HepG2 (cell line): ENCODE results near the gene SLC9A8. TPM values are rescaled to one million over a fixed set of nuclear protein-coding genes. Genes with fewer than 3 reads are reported as not detected.
A peak's percentile ranks its signal among the peaks of the same experiment; 100 is the strongest.

Source experiments
- ATAC-seq: fragments of 200-7000 bp; cut with Tn5 transposase; 3 replicates; pipeline ENCODE4 v1.9.1; 2020; ENCODE audit warnings: mild to moderate bottlenecking, moderate library complexity
- BruUV-seq: library from RNA; stranded (reverse); fragments of 400-500 nt; replicated peaks from 2 replicates; lab custom pipeline; 2021; lab: Mats Ljungman, UMichigan
- CTCF ChIA-PET: fragments of 300-600 bp; formaldehyde crosslinking; extraction: SDS; loops from one replicate; lab custom pipeline; 2021; ENCODE audit warnings: low total read pairs, inconsistent platforms, low intra/inter-chr PET ratio; lab: Yijun Ruan, JAX
- POLR2A ChIA-PET: fragments of 350-600 bp; sonication (Branson Sonifier 250); formaldehyde crosslinking; loops from one replicate; lab custom pipeline; 2020; ENCODE audit warnings: antibody characterized with exemption, inconsistent platforms; lab: Yijun Ruan, JAX
- DNase-seq: peaks from one replicate; pipeline ENCODE4 v3.0.0-alpha.2; 2015; ENCODE audit warnings: low spot score
- FAIRE-seq: peaks from 3 replicates; lab custom pipeline; 2011; peaks lifted over from hg19 to GRCh38; lab: Jason Lieb, UNC
- H2AFZ ChIP-seq: one replicate; pipeline ENCODE4 v1.6.1; 2011; ENCODE audit warnings: low read length, inconsistent platforms
- H3K27ac ChIP-seq: fragments of 300-600 bp; 3 replicates; pipeline ENCODE4 v1.8.0; 2011; ENCODE audit warnings: mixed run types, mild to moderate bottlenecking, mixed read lengths, low read length, inconsistent platforms; ENCODE audit not compliant: insufficient read depth; ENCODE audit errors: extremely low read length
- H3K27me3 ChIP-seq, 2 experiments: fragments of 200-600 bp in 1 of 2; 2 replicates in 1 of 2; 3 replicates in 1 of 2; pipeline versions ENCODE4 v1.6.0 to v1.8.0; 2011; ENCODE audit warnings: low read length in 2 of 2, mild to moderate bottlenecking in 2 of 2, moderate library complexity in 2 of 2, inconsistent platforms in 1 of 2; ENCODE audit not compliant: insufficient read depth in 2 of 2, control insufficient read depth in 1 of 2
- H3K36me3 ChIP-seq, 2 experiments: fragments of 200-600 bp in 1 of 2; replicated peaks in 1 of 2; 2 replicates in 1 of 2; 3 replicates in 1 of 2; pipeline versions ENCODE4 v1.5.1 to v1.8.0; 2011; ENCODE audit warnings: low read length in 2 of 2, inconsistent platforms in 1 of 2; ENCODE audit not compliant: insufficient read depth in 2 of 2, control insufficient read depth in 1 of 2
- H3K4me1 ChIP-seq: 2 replicates; pipeline ENCODE4 v1.5.1; 2012; ENCODE audit warnings: low read length, inconsistent platforms; ENCODE audit not compliant: insufficient read depth
- H3K4me2 ChIP-seq: 2 replicates; pipeline ENCODE4 v1.6.0; 2011; ENCODE audit warnings: low read depth, low read length, inconsistent platforms
- H3K4me3 ChIP-seq, 3 experiments: fragments of 200-600 bp in 1 of 3; sonication (generic), shearing (Covaris generic) in 1 of 3; replicated peaks in 1 of 3; 2 replicates each; pipeline ENCODE4 v1.5.1; 2011 to 2016; ENCODE audit warnings: low read length in 3 of 3, inconsistent platforms in 2 of 3, low read depth in 2 of 3, mild to moderate bottlenecking in 2 of 3, control low read depth in 1 of 3, mixed read lengths in 1 of 3; ENCODE audit not compliant: insufficient read depth in 1 of 3
- H3K79me2 ChIP-seq: one replicate; pipeline ENCODE4 v1.6.1; 2011; ENCODE audit warnings: low read length, inconsistent platforms; ENCODE audit not compliant: insufficient read depth
- H3K9ac ChIP-seq: 2 replicates; pipeline ENCODE4 v1.6.0; 2011; ENCODE audit warnings: mild to moderate bottlenecking, low read depth, low read length, inconsistent platforms; ENCODE audit not compliant: insufficient read depth
- H3K9me3 ChIP-seq: 2 replicates; pipeline ENCODE4 v1.5.1; 2012; ENCODE audit warnings: mild to moderate bottlenecking, low read length
- H4K20me1 ChIP-seq: 2 replicates; pipeline ENCODE4 v1.6.0; 2011; ENCODE audit warnings: inconsistent platforms, mild to moderate bottlenecking, low read length, moderate library complexity; ENCODE audit not compliant: insufficient read depth
- ADNP ChIP-seq: sonication (generic); formaldehyde crosslinking; IDR thresholded peaks from 2 replicates; pipeline ENCODE4 v1.4.0; 2020; ENCODE audit warnings: missing genetic modification reagents
- DRAP1 ChIP-seq: IDR thresholded peaks from 2 replicates; pipeline ENCODE4 v1.6.1; 2016; ENCODE audit warnings: missing genetic modification reagents, missing compliant biosample characterization
- HNF4A ChIP-seq: sonication (generic); formaldehyde crosslinking; IDR thresholded peaks from 2 replicates; pipeline ENCODE4 v1.4.0; 2020; ENCODE audit warnings: missing genetic modification reagents
- MED13 ChIP-seq: sonication (generic); formaldehyde crosslinking; IDR thresholded peaks from 2 replicates; pipeline ENCODE4 v1.5.0; 2020; ENCODE audit warnings: missing genetic modification reagents
- NR2F1 ChIP-seq, 2 experiments: fragments of 450-650 bp in 1 of 2; formaldehyde crosslinking in 1 of 2; IDR thresholded peaks; 2 replicates each; pipeline versions ENCODE4 v1.5.0 to v1.6.1; 2016 to 2020; ENCODE audit warnings: mild to moderate bottlenecking in 1 of 2, missing compliant biosample characterization in 1 of 2, missing genetic modification reagents in 1 of 2, moderate library complexity in 1 of 2
- SNAPC5 ChIP-seq: sonication (generic); formaldehyde crosslinking; IDR thresholded peaks from 2 replicates; pipeline ENCODE4 v1.8.1; 2023; ENCODE audit warnings: mild to moderate bottlenecking, missing genetic modification reagents, borderline replicate concordance
- STAG1 ChIP-seq: sonication (generic); formaldehyde crosslinking; IDR thresholded peaks from 2 replicates; pipeline ENCODE4 v1.4.0; 2020; ENCODE audit warnings: missing genetic modification reagents
- TBX3 ChIP-seq: fragments of 450-650 bp; IDR thresholded peaks from 2 replicates; pipeline ENCODE4 v1.6.1; 2017; ENCODE audit warnings: antibody characterized with exemption, mild to moderate bottlenecking, inconsistent platforms, borderline replicate concordance
- WIZ ChIP-seq: sonication (generic); formaldehyde crosslinking; IDR thresholded peaks from 2 replicates; pipeline ENCODE4 v1.5.1; 2020; ENCODE audit warnings: mild to moderate bottlenecking, missing genetic modification reagents
- ZBTB8A ChIP-seq: sonication (generic); formaldehyde crosslinking; IDR thresholded peaks from 2 replicates; pipeline ENCODE4 v1.4.0; 2020; ENCODE audit warnings: mild to moderate bottlenecking, low read depth, missing genetic modification reagents, borderline replicate concordance
- ZMYM3 ChIP-seq: sonication (generic); formaldehyde crosslinking; IDR thresholded peaks from 2 replicates; pipeline ENCODE4 v1.5.1; 2020; ENCODE audit warnings: mild to moderate bottlenecking, missing genetic modification reagents
- ZNF205 ChIP-seq: IDR thresholded peaks from 2 replicates; pipeline ENCODE4 v1.6.1; 2018; ENCODE audit warnings: missing biosample characterization, missing genetic modification reagents
- ZNF33B ChIP-seq: sonication (generic); formaldehyde crosslinking; IDR thresholded peaks from 2 replicates; pipeline ENCODE4 v1.5.1; 2020; ENCODE audit warnings: mild to moderate bottlenecking, missing genetic modification reagents
- ZNF589 ChIP-seq: sonication (generic); formaldehyde crosslinking; conservative IDR thresholded peaks from 2 replicates; pipeline ENCODE4 v1.8.0; 2022; ENCODE audit warnings: mild to moderate bottlenecking, moderate library complexity, missing genetic modification reagents
- ZNF883 ChIP-seq: sonication (generic); formaldehyde crosslinking; IDR thresholded peaks from 2 replicates; pipeline ENCODE4 v1.5.1; 2020; ENCODE audit warnings: mild to moderate bottlenecking, missing genetic modification reagents; ENCODE audit errors: not compliant biosample characterization
- WGBS: methylation state at CpG from one replicate; pipeline ENCODE4 v1.1.6; 2017; ENCODE audit warnings: low lambda C conversion rate; 5-methylcytosine and 5-hydroxymethylcytosine counted together
- in situ Hi-C: cut with HindIII; loops from 2 replicates; pipeline ENCODE4 v1.10.0; 2017; ENCODE audit warnings: low pct_unique_long_range_greater_than_20kb; ENCODE audit not compliant: extremely low pct_ligation_motif_present
- intact Hi-C: fragments of 100-400 bp; cut with micrococcal nuclease; formaldehyde crosslinking; loops from one replicate; pipeline ENCODE4 v1.10.0; 2022; ENCODE audit not compliant: unreplicated experiment
- polyA plus RNA-seq, 8 experiments: library from polyadenylated mRNA; depleted of rRNA in 3 of 8; stranded (reverse) in 7 of 8; unstranded in 1 of 8; fragments of >200 nt; fragmentation: Illumina TruSeq in 4 of 8; extraction: Trizol in 4 of 8; gene quantifications; 2 replicates each; pipeline versions ENCODE4 v1.2.1 to v1.2.3, GENCODE V29; 2011 to 2016; ENCODE audit warnings: low read depth in 4 of 8, missing spikeins in 1 of 8, mixed read lengths in 1 of 8; ENCODE audit not compliant: insufficient read depth in 1 of 8
- total RNA-seq, 5 experiments: library from RNA; depleted of rRNA; stranded (reverse); fragments of >200 nt; fragmentation: Illumina TruSeq; extraction: Trizol; gene quantifications; 2 replicates each; pipeline ENCODE4 v1.2.3, GENCODE V29; 2016; ENCODE audit warnings: low read depth in 1 of 5
- TF ChIP-seq, protein P1 (sequence below): sonication (generic); formaldehyde crosslinking; IDR thresholded peaks from 2 replicates; pipeline ENCODE4 v1.4.0; 2020; ENCODE audit warnings: mild to moderate bottlenecking, low read depth, missing genetic modification reagents
- TF ChIP-seq, protein P2 (sequence below): sonication (generic); formaldehyde crosslinking; IDR thresholded peaks from 2 replicates; pipeline ENCODE4 v1.4.0; 2020; ENCODE audit warnings: mild to moderate bottlenecking, missing genetic modification reagents
- TF ChIP-seq, protein P3 (sequence below): IDR thresholded peaks from 2 replicates; pipeline ENCODE4 v1.6.1; 2016; ENCODE audit warnings: low read depth, borderline replicate concordance

Gene SLC9A8
- total and polyA plus RNA-seq, 2 of the 13 experiments (the other 11 are each of a cell fraction or from before 2014, with no cell fraction given) = 4.1 to 7.4 TPM

- ATAC-seq = peak; percentile 47; the same call in 2 of the 3 replicates
- H3K4me2 ChIP-seq = no peak overlapping the region
- in situ Hi-C loops (no loop called here), intact Hi-C loops (no loop called here)
- H3K79me2 ChIP-seq = no peaks in the 10 kb centered on the region
- H3K27ac ChIP-seq = peak overlapping the region; percentile 10
- ChIA-PET POLR2A (interaction anchor here (0.5 to 6.8 kb wide), 5 partner anchors 9 to 114 kb away, joined by 3 to 44 read pairs (median 3); partner anchors contain the start of gene SLC9A8), CTCF (no interaction called here)
- no peak for DNase-seq
- no TSS peak for BruUV-seq
- H2AFZ ChIP-seq = no peak overlapping the region
- 36% methylated on average over 2 of the region's 2 CpGs for WGBS
- H3K9ac ChIP-seq = no peak overlapping the region
- peaks cover 11 to 28% of the 10 kb centered on the region in 2 experiments for H3K36me3 ChIP-seq
- H4K20me1 ChIP-seq = no peaks in the 10 kb centered on the region
- H3K4me1 ChIP-seq = peaks cover 25% of the 10 kb centered on the region
- no peak for FAIRE-seq
- H3K27me3 ChIP-seq = no peaks in the 10 kb centered on the region
- no peak overlapping the region for H3K4me3 ChIP-seq
- H3K9me3 ChIP-seq = no peaks in the 10 kb centered on the region
- TF ChIP-seq NR2F1 (CRISPR knock-in tag; IDR thresholded peaks at IDR 0.05) = 0 out of 4 replicates have a peak, but pooled peaks of 1 of the 2 experiments have one; percentile 13
- TF ChIP-seq, protein P1, sequence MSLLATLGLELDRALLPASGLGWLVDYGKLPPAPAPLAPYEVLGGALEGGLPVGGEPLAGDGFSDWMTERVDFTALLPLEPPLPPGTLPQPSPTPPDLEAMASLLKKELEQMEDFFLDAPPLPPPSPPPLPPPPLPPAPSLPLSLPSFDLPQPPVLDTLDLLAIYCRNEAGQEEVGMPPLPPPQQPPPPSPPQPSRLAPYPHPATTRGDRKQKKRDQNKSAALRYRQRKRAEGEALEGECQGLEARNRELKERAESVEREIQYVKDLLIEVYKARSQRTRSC = no peak
- no peak for TF ChIP-seq ZNF205 (CRISPR knock-in tag)
- TF ChIP-seq ZNF589 (CRISPR knock-in tag) = 0 out of 2 replicates have a peak, but pooled peaks have one; percentile 17
- no peak for TF ChIP-seq DRAP1 (CRISPR knock-in tag)
- no peak for TF ChIP-seq ZBTB8A (CRISPR knock-in tag)
- peak; percentile 12; the same call in 1 of the 2 replicates for TF ChIP-seq STAG1 (CRISPR knock-in tag)
- TF ChIP-seq SNAPC5 (CRISPR knock-in tag) = no peak
- TF ChIP-seq ZMYM3 = peak; percentile 88
- no peak for TF ChIP-seq ZNF33B
- TF ChIP-seq, protein P2, sequence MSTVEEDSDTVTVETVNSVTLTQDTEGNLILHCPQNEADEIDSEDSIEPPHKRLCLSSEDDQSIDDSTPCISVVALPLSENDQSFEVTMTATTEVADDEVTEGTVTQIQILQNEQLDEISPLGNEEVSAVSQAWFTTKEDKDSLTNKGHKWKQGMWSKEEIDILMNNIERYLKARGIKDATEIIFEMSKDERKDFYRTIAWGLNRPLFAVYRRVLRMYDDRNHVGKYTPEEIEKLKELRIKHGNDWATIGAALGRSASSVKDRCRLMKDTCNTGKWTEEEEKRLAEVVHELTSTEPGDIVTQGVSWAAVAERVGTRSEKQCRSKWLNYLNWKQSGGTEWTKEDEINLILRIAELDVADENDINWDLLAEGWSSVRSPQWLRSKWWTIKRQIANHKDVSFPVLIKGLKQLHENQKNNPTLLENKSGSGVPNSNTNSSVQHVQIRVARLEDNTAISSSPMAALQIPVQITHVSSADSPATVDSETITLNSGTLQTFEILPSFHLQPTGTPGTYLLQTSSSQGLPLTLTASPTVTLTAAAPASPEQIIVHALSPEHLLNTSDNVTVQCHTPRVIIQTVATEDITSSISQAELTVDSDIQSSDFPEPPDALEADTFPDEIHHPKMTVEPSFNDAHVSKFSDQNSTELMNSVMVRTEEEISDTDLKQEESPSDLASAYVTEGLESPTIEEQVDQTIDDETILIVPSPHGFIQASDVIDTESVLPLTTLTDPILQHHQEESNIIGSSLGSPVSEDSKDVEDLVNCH (CRISPR knock-in tag) = no peak
- peak; percentile 33; the same call in 1 of the 2 replicates for TF ChIP-seq HNF4A (CRISPR knock-in tag)
- no peak for TF ChIP-seq ZNF883
- 0 out of 2 replicates have a peak, but pooled peaks have one; percentile 40 for TF ChIP-seq WIZ (CRISPR knock-in tag)
- TF ChIP-seq, protein P3, sequence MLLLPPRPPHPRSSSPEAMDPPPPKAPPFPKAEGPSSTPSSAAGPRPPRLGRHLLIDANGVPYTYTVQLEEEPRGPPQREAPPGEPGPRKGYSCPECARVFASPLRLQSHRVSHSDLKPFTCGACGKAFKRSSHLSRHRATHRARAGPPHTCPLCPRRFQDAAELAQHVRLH (CRISPR knock-in tag) = 0 out of 2 replicates have a peak, but pooled peaks have one; percentile 33
- TF ChIP-seq MED13 = no peak
- TF ChIP-seq TBX3 = peak; percentile 50
- TF ChIP-seq ADNP (CRISPR knock-in tag) = no peak
Observed at GRCh38 chr20:49823152-49823847, 10.7 kb downstream of the SLC9A8 start.
